Naive thymus-derived CD4-positive, alpha-beta T cell (primary cell): ENCODE data around the gene TRMT6. TPM values are rescaled to one million over a fixed set of nuclear protein-coding genes. Genes with fewer than 3 reads are reported as not detected.

Experiments used
- ATAC-seq: fragments of 150-1000 bp; cut with Tn5 transposase; 2 replicates; pipeline ENCODE4 v1.10.0; 2021; ENCODE audit warnings: mild to moderate bottlenecking, moderate library complexity
- CTCF ChIA-PET: fragments of 350-600 bp; sonication (Branson Sonifier 250); formaldehyde crosslinking; loops from one replicate; lab custom pipeline; 2021; ENCODE audit warnings: antibody characterized with exemption; lab: Charles Lee
- POLR2A ChIA-PET: fragments of 350-600 bp; sonication (Branson Sonifier 250); formaldehyde crosslinking; loops from one replicate; lab custom pipeline; 2021; ENCODE audit warnings: antibody characterized with exemption, inconsistent platforms; lab: Charles Lee
- DNase-seq, 9 donors: peaks; one replicate each; pipeline versions ENCODE4 v3.0.0 to v3.0.0-alpha.2; 2020 to 2022; ENCODE audit warnings: mixed read lengths in 1 of 9
- H3K27ac ChIP-seq: one replicate; pipeline ENCODE4 v1.7.0; 2013; ENCODE audit warnings: mild to moderate bottlenecking, low read depth, low read length, moderate library complexity
- H3K27me3 ChIP-seq, 2 donors: one replicate each; pipeline ENCODE4 v1.7.0; 2013; ENCODE audit warnings: low read length in 2 of 2, mild to moderate bottlenecking in 2 of 2, moderate library complexity in 2 of 2; ENCODE audit not compliant: control insufficient read depth in 2 of 2, insufficient read depth in 2 of 2
- H3K36me3 ChIP-seq, 3 experiments: 1 replicate in 2 of 3; 2 replicates in 1 of 3; pipeline ENCODE4 v1.7.0; 2013; ENCODE audit warnings: low read length in 3 of 3, mild to moderate bottlenecking in 3 of 3, moderate library complexity in 1 of 3; ENCODE audit not compliant: insufficient read depth in 3 of 3, control insufficient read depth in 2 of 3
- H3K4me1 ChIP-seq, 2 donors: one replicate each; pipeline ENCODE4 v1.7.0; 2013; ENCODE audit warnings: low read length in 2 of 2, mild to moderate bottlenecking in 2 of 2, moderate library complexity in 1 of 2; ENCODE audit not compliant: control insufficient read depth in 2 of 2, insufficient read depth in 2 of 2
- H3K4me3 ChIP-seq: 2 replicates; pipeline ENCODE4 v1.7.0; 2013; ENCODE audit warnings: mild to moderate bottlenecking, low read length
- H3K9me3 ChIP-seq, 3 experiments: 1 replicate in 2 of 3; 2 replicates in 1 of 3; pipeline ENCODE4 v1.7.0; 2013; ENCODE audit warnings: low read length in 3 of 3; ENCODE audit not compliant: control insufficient read depth in 2 of 3
- H3K27ac Mint-ChIP-seq, 9 donors: one replicate each; pipeline ENCODE4 v1.8.0; 2020 to 2022; ENCODE audit warnings: mixed read lengths in 9 of 9, mild to moderate bottlenecking in 8 of 9, moderate library complexity in 5 of 9, inconsistent platforms in 2 of 9
- H3K27me3 Mint-ChIP-seq, 5 donors: one replicate each; pipeline ENCODE4 v1.8.0; 2021 to 2022; ENCODE audit warnings: mixed read lengths in 5 of 5, mild to moderate bottlenecking in 1 of 5
- H3K36me3 Mint-ChIP-seq, 5 donors: one replicate each; pipeline ENCODE4 v1.8.0; 2020 to 2022; ENCODE audit warnings: mixed read lengths in 5 of 5, mild to moderate bottlenecking in 3 of 5, inconsistent platforms in 1 of 5
- H3K4me1 Mint-ChIP-seq, 7 donors: one replicate each; pipeline ENCODE4 v1.8.0; 2020 to 2022; ENCODE audit warnings: mixed read lengths in 7 of 7, mild to moderate bottlenecking in 3 of 7, inconsistent platforms in 1 of 7
- H3K4me3 Mint-ChIP-seq, 10 donors: one replicate each; pipeline ENCODE4 v1.8.0; 2020 to 2022; ENCODE audit warnings: mild to moderate bottlenecking in 10 of 10, mixed read lengths in 10 of 10, moderate library complexity in 6 of 10, inconsistent platforms in 2 of 10
- H3K9me3 Mint-ChIP-seq, 11 donors: one replicate each; pipeline ENCODE4 v1.8.0; 2020 to 2022; ENCODE audit warnings: mixed read lengths in 11 of 11, mild to moderate bottlenecking in 4 of 11, inconsistent platforms in 1 of 11, moderate library complexity in 1 of 11
- intact Hi-C, 2 donors: fragments of 100-400 bp; cut with micrococcal nuclease; formaldehyde crosslinking; loops; one replicate each; pipeline ENCODE4 v1.15.1; 2023
- polyA plus RNA-seq, 2 donors: library from polyadenylated mRNA; unstranded; fragments of 300-500 nt; fragmentation: Illumina TruSeq; gene quantifications; one replicate each; pipeline ENCODE4 v1.2.3, GENCODE V29; 2021
- total RNA-seq, 6 experiments: library from RNA in 5 of 6; stranded (reverse) in 5 of 6; gene quantifications; 1 replicate in 5 of 6; 2 replicates in 1 of 6; pipeline ENCODE4 v1.2.3 and lab custom pipeline; 2021 to 2026

TRMT6 gene
- total and polyA plus RNA-seq, 7 experiments from 2014 or later: 11.4 to 18.5 (median 17.3) TPM

GRCh38 chr20:5989539-5989938, 39.2 kb upstream of the TRMT6 start:
- H3K36me3 ChIP-seq: peaks cover 0 to 6% (median 0%) of the 10 kb centered on the region in 3 experiments
- H3K27me3 ChIP-seq: no peaks in the 10 kb centered on the region
- ATAC-seq (no peak), DNase-seq (no peak)
- intact Hi-C loops: loop anchor here in 1 of 2 donors (2.0 kb wide), 1 partner anchor 13 kb away; no protein-coding TSS in a partner anchor
- H3K9me3 ChIP-seq: no peaks in the 10 kb centered on the region
- POLR2A ChIA-PET: interaction anchor here (0.6 kb wide), 1 partner anchor 20 kb away, joined by 3 read pairs; no protein-coding TSS in a partner anchor
- Mint-ChIP-seq H3K27ac (peak overlapping the region in 1 of 9 donors; percentile 42), H3K4me3 (no peak overlapping the region), H3K27me3 (no peaks in the 10 kb centered on the region), H3K9me3 (no peaks in the 10 kb centered on the region), H3K36me3 (peaks cover 0 to 22% (median 11%) of the 10 kb centered on the region in 5 donors), H3K4me1 (peaks cover 0 to 12% (median 7%) of the 10 kb centered on the region in 7 donors)
- H3K4me1 ChIP-seq: no peaks in the 10 kb centered on the region
- CTCF ChIA-PET: interaction anchor here (0.7 kb wide), 1 partner anchor 41 kb away, joined by 3 read pairs; no protein-coding TSS in a partner anchor
- H3K27ac ChIP-seq: no peak overlapping the region
- no peak overlapping the region for H3K4me3 ChIP-seq

GRCh38 chr20:5987383-5987782, 37.0 kb upstream of the TRMT6 start:
- no peak overlapping the region for H3K4me3 ChIP-seq
- CTCF ChIA-PET: interaction anchor here (0.6 to 1.0 kb wide), 2 partner anchors 21 to 59 kb away, joined by 3 read pairs; no protein-coding TSS in a partner anchor
- peaks cover 0 to 6% (median 0%) of the 10 kb centered on the region in 3 experiments for H3K36me3 ChIP-seq
- no peaks in the 10 kb centered on the region for H3K27me3 Mint-ChIP-seq
- H3K27ac Mint-ChIP-seq: no peak overlapping the region
- H3K9me3 Mint-ChIP-seq: no peaks in the 10 kb centered on the region
- no peaks in the 10 kb centered on the region for H3K9me3 ChIP-seq
- H3K4me1 ChIP-seq: no peaks in the 10 kb centered on the region
- peaks cover 0 to 12% (median 7%) of the 10 kb centered on the region in 7 donors for H3K4me1 Mint-ChIP-seq
- no peak overlapping the region for H3K27ac ChIP-seq
- intact Hi-C loops: no loop called here
- H3K36me3 Mint-ChIP-seq: peaks cover 4 to 30% (median 11%) of the 10 kb centered on the region in 5 donors
- H3K4me3 Mint-ChIP-seq: no peak overlapping the region
- ATAC-seq (no peak), DNase-seq (no peak)
- no peaks in the 10 kb centered on the region for H3K27me3 ChIP-seq
- POLR2A ChIA-PET: interaction anchor here (0.6 kb wide), 1 partner anchor 9 kb away, joined by 4 read pairs; no protein-coding TSS in a partner anchor

DNA sequence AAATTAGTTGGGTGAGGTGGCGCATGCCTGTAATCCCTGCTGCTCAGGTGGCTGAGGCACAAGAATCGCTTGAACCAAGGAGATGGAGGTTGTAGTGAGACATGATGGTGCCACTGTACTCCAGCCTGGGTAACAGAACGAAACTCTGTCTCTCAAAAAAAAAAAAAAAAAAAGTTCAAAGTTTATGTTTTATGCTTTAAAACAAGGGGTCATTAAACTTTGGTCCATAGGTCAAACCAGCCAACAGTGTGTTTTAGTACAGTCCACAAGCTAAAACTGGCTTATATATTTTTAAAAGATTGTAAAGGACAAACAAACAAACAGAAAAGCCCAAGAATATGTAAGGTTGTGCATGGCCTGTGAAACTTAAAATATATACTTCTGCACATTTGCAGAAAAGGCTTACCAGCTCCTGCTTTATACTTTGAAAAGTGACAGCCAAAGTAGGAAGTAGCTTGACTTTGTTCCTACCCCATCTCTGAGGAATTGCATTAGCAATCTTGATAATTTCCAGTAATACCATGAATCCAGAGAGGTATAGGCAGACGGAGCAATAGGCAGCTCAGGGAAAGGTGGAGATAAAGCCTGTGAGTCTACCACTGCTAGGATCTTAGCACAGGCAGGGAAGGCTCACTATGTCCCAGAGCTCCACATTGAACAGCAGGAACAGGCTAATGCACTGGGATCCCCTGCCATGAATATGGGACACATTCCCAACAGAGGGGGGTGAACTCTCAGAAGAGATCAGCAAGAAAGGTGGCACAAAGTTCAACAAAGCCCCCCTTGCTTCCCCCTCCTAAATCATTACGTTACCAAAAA, 30.6 kb upstream of the TRMT6 start:
- CTCF ChIA-PET: no interaction called here
- Histone ChIP-seq H3K4me1 (no peaks in the 10 kb centered on the region), H3K27me3 (no peaks in the 10 kb centered on the region), H3K36me3 (peaks cover 0 to 15% (median 0%) of the 10 kb centered on the region in 3 experiments), H3K9me3 (no peaks in the 10 kb centered on the region), H3K4me3 (no peak overlapping the region), H3K27ac (no peak overlapping the region)
- ATAC-seq (no peak), DNase-seq (no peak)
- intact Hi-C loops: no loop called here
- Mint-ChIP-seq H3K27ac (no peak overlapping the region), H3K27me3 (no peaks in the 10 kb centered on the region), H3K9me3 (no peaks in the 10 kb centered on the region), H3K4me1 (peaks cover 0 to 2% (median under 1%) of the 10 kb centered on the region in 7 donors), H3K36me3 (peaks cover 9 to 36% (median 21%) of the 10 kb centered on the region in 5 donors), H3K4me3 (no peak overlapping the region)
- POLR2A ChIA-PET: interaction anchor here (0.6 to 1.0 kb wide), 2 partner anchors 16 to 46 kb away, joined by 3 to 4 read pairs; no protein-coding TSS in a partner anchor

DNA sequence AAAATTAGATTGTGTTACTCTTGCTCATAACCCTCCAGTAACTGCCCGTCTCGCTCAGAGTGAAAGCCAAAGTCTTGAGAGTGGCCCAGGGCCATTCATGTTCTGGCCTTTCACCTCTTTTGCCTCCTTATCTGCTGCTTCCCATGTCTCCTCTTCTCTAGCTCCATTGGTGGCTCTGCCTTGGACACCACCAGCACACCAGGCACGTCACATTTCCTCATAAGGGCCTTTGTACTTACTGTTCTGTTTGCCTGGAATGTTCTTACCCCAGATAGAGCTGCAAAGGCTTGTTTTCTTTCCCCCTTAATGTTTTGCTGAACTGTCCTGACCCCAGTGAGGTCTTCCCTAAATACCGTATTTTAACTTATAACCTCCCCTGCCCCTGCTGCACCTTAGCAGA, 29.5 kb upstream of the TRMT6 start:
- Mint-ChIP-seq H3K27me3 (no peaks in the 10 kb centered on the region), H3K27ac (no peak overlapping the region), H3K9me3 (no peaks in the 10 kb centered on the region), H3K4me1 (no peaks in the 10 kb centered on the region), H3K36me3 (peaks cover 9 to 35% (median 20%) of the 10 kb centered on the region in 5 donors), H3K4me3 (no peak overlapping the region)
- no peak overlapping the region for H3K4me3 ChIP-seq
- peaks cover 0 to 17% (median 0%) of the 10 kb centered on the region in 3 experiments for H3K36me3 ChIP-seq
- ATAC-seq (no peak), DNase-seq (no peak)
- ChIA-PET CTCF (no interaction called here), POLR2A (no interaction called here)
- H3K9me3 ChIP-seq: no peaks in the 10 kb centered on the region
- no peak overlapping the region for H3K27ac ChIP-seq
- intact Hi-C loops: no loop called here
- H3K4me1 ChIP-seq: no peaks in the 10 kb centered on the region
- no peaks in the 10 kb centered on the region for H3K27me3 ChIP-seq

- Mint-ChIP-seq H3K4me1 (no peaks in the 10 kb centered on the region), H3K9me3 (no peaks in the 10 kb centered on the region), H3K27ac (peak overlapping the region in 1 of 9 donors; percentile 21), H3K36me3 (peaks cover 10 to 31% (median 20%) of the 10 kb centered on the region in 5 donors), H3K4me3 (no peak overlapping the region), H3K27me3 (no peaks in the 10 kb centered on the region)
- no peaks in the 10 kb centered on the region for H3K27me3 ChIP-seq
- POLR2A ChIA-PET: no interaction called here
- H3K4me1 ChIP-seq: no peaks in the 10 kb centered on the region
- peaks cover 0 to 24% (median 0%) of the 10 kb centered on the region in 3 experiments for H3K36me3 ChIP-seq
- H3K27ac ChIP-seq: no peak overlapping the region
- ATAC-seq (no peak), DNase-seq (no peak)
- intact Hi-C loops: no loop called here
- H3K4me3 ChIP-seq: no peak overlapping the region
- no peaks in the 10 kb centered on the region for H3K9me3 ChIP-seq
- CTCF ChIA-PET: interaction anchor here (0.6 kb wide), 1 partner anchor 465 kb away, joined by 4 read pairs; no protein-coding TSS in a partner anchor
Observed at GRCh38 chr20:5977975-5978374, 27.6 kb upstream of the TRMT6 start.

- peaks cover 12 to 31% (median 20%) of the 10 kb centered on the region in 5 donors for H3K36me3 Mint-ChIP-seq
- no peaks in the 10 kb centered on the region for H3K9me3 Mint-ChIP-seq
- no peak overlapping the region for H3K4me3 Mint-ChIP-seq
- DNase-seq (no peak), ATAC-seq (no peak)
- no peaks in the 10 kb centered on the region for H3K4me1 Mint-ChIP-seq
- no peak overlapping the region for H3K27ac Mint-ChIP-seq
- Histone ChIP-seq H3K36me3 (peaks cover 0 to 24% (median 0%) of the 10 kb centered on the region in 3 experiments), H3K4me3 (no peak overlapping the region), H3K9me3 (no peaks in the 10 kb centered on the region), H3K4me1 (no peaks in the 10 kb centered on the region), H3K27me3 (no peaks in the 10 kb centered on the region), H3K27ac (no peak overlapping the region)
- H3K27me3 Mint-ChIP-seq: no peaks in the 10 kb centered on the region
- CTCF ChIA-PET: no interaction called here
- intact Hi-C loops: no loop called here
- POLR2A ChIA-PET: no interaction called here
Observed at GRCh38 chr20:5977223-5977622, 26.9 kb upstream of the TRMT6 start.
